T follicular helper cell (primary cell): Measurements from ENCODE around the gene RIN2.

Experiments used
- DNase-seq: peaks from one replicate; pipeline ENCODE4 v3.0.0-alpha.2; 2020; ENCODE audit warnings: low read depth

RIN2 gene

DNA sequence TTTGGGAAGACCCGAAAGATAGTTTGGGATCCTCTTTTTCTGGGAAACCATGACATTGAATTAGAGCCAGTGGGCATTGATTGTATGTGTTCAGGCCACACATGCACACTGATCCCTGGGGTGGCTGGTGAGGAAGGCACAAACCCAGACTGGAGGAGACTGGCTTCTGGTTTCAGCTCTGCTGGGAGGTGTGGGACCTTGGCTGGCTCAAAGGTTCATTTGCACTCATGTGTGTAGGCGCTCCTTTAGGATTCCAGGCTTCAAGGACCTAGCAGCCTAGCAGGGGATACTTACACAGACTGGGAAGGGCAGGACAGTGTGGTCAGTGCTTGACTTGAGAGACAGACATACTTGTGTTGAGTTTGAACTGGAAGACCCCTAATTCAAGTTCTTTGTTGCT lies 7.2 kb downstream of the RIN2 start:
- no peak for DNase-seq

DNA sequence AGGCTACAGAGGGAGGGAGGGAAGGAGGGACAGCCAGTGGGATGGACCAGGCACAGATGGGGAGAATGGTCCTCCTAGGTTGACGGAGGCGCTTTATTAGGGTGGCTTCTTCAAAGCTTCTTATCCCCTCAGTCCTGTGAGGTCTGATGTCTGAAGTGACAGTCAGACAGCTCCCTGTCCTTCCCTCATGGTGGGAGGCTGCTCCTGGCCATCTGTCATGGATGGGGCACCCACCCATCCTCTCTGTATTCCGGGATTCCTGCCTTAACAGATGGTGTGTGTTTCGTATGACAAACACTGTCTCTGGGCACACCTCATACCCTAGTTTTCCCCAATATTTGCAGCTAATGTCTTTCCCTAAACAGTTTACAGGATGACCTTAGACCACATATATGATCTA lies 7.9 kb downstream of the RIN2 start:
- no peak for DNase-seq

DNA sequence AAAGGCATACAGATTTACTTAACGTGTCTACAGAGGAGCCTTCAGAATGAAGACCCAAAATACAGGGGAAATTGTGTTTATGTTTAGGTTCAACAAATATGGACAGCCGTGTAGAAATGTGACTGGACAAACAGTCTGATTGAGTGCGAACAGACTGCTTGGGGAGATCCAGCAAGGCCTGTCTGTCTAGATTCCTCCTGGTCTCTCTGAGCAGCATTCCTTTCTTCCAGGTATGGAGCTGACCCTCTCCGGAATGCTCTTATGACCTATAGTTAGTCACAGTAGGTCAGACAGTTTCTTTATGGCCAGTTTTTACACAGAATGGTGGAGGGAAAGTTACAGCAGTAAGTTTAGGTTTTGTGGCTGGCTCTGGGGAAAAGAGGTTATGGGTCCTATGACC lies 9.0 kb downstream of the RIN2 start:
- no peak for DNase-seq

DNA sequence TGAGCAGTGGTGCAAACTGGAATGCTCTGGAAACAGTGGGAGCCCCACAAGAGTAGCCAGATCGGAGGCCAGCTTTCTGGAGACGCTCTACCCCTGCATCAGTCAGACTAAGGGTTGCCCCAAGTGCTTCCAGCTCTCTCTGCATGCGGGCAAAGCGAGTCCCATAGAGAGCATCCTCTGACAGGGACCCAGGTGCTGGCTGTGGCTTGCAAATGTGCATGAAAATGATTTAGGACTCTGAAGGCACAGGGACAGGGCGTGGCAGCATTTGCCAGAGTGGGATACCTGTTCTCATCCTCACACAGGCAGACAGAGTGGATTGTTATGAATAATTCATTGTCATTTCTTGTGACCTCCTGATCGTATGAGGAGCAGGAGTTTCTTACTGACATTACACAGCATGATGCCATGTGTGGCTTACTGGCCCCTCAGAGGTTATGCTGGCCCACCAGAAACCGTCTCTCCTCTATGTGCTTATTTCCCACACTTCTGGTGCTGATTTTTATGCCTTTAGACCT lies 10.3 kb downstream of the RIN2 start:
- no peak for DNase-seq

DNA sequence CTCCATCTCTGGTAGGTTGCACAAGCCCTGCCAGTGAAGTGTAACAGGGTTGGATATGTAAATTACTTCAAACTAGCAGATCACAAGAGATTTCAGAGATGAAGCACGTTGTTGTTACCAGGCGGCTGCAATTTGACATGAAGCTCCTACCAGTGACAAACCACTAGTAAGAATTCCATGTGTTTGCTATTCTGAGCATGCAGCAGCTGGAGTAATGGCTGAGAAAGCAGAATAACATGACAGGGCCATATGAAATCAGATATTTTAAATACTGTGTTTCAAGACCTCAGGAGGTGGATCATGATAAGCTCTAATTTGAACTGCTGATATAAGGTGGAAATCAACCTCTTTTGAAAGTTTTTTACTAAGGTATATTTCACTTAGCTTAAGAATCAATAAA lies 11.4 kb downstream of the RIN2 start:
- no peak for DNase-seq

DNA sequence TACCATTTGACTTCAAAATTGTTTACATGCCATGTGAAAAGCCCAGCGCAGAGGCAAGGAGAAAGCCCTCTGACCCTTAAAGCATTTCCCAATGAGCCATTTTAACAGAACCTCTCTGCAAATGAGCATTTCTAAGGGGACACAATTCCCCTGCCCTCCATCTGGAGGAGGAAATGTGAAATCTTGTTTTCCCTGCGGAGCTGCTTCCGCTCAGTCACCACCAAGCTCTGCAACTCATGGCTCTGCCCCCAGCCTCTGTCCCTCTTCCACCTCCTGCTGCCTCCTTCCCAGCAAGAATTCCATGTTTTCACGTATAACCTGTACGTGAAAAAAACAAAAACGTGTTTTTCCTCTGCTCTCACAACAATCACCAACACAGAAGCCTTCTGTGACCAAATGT lies 12.3 kb downstream of the RIN2 start:
- DNase-seq, result no peak

DNA sequence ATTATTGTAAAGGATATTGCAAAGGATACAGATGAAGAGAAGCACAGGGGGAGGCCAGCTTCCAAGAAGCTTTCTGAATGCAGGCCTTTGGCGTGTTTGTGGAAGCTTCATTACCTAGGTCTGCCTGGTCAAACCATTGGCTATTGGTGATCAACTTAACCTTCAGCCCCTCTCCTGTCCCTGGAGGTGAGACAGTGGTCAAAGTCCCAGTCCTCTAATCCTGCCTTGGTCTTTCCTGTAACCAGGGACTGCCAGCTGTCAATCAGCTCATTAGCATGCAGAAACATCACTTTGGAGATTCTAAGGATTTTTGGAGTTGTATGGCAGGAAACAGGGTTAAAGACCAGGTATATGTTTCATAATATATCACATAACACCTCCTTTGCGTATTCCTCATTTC lies 13.0 kb downstream of the RIN2 start:
- no peak for DNase-seq

DNA sequence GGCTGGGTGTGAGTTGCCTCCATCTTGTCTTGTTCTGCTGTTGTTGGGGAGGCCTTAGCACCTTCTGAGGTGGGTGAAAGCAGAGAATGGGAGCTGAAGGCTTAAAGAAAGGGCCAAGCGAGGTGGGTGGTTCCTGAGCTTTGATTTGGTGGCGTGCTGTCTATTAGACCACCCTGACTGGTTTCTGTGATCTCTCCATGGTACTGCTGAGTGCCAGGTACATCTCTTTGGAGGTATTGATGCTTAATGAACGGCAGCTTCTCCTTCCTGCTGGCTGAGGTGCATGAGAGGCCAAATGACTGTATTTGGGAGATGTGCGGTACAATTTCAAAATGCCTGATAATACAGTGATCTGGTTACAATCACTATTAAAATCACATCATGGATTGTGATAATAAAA lies 15.4 kb downstream of the RIN2 start:
- no peak for DNase-seq

DNA sequence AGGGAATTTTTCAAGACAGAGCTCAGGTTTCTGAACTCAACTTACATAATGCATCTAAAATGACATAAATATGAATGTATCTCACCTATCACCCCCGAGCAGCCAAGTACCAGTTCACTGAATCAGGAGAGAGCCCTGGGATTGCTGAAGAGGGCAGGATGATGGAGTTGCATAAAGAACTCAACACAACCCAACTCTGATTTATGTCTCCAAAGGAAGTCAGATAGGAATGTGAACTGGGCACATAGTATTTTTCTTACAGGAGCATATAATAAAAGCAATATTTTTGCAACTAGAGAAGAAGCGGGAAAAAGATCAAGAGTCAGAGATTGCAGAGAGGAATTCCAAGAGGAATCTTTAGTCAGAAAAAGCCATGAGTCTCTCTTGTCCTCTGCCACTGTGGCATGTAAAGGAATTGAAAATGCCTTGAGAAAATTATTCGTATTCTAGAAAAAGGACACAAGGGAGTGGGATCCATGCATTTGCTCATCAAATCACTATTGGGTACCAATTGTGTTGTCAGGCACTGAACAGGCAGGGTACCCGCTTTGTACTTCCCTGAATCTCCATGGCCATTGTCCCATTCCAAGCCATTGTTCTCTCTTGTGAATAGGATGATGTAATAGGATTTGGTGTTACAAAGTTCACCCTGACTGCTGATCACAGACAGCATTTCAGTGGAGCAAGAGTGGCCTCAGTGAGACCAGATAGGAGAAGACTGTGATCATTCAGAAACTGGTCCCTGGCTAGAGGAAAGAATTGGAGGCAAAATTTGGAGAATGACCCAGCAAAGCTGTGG lies 16.3 kb downstream of the RIN2 start:
- DNase-seq, result no peak

DNA sequence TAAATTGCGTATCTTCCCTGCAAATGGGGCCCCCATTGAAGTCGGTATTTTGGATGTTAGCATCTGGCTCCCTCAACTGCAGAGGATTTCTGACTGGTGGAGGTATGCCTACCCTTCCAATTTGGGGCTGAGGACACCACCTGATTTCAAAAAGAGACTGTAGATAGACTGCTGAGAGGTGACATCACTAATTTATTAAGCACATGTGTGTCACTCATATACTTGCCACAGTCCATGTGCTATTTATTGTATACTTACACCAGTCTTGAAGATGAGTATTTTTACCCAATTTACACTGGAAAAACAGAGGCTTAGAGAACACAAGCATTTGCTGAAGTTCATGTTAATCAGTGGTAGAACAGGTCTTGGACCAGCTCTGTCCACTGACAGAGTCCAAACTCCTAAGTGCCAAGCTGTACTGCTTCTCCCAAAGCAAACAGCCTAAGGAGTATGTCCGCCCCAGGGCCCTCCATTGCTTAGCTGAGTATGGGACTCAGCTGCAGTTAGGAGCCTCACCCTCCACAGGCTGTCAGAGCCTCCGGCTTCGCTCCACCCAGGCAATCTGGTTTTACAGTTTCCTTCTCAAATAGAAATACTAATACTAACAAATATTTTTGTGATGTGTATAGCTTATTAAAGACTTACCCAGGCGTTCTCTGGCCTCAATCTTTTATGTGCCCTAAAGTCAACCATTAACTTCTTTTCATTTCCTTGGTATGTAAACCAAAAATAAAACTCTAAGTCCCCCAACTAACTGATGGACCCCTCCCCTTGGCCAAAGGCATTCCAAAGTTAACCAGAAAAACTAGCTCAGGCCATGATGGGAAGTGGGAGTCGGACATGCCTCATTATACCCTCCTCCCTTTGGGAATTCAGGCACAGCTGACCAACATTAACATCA lies 17.5 kb downstream of the RIN2 start:
- DNase-seq, result no peak

DNA sequence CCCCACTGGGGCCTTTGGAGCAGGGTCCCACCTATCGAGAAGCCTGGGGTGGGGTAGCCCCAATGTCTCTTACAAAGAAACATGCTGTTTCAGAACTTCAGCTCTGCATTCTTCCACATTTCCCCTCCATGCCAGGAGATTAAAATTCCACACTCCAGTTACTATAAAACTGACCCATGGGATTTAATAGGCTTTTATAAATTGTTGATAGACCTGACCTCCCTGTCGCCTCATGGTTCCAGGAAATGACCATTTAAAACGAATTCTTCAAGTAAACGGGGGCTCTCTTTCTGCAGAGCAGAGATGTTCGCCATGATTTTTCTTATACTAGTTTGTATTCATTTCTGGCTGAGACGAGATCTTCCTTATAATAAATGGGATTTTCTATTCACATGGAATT lies 19.3 kb downstream of the RIN2 start:
- DNase-seq, result no peak

DNA sequence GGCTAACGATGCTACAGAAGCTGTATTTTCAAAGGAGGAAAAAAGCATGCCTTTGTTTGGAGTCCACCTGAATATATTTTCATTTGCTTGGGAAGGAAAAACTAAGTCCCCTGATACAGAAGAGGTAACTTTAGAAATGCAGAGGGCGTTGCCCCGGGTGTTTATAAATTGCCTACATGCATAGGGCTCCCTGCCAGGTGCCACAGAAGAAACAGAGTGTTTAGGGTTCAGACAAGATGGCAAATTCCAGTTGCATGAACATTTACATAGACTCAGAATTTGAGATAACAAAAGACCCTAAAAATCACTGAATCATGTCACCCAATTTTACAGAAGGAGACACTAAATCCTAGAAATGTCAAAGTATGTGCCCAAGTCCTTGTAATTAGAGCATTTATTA lies 19.9 kb downstream of the RIN2 start:
- no peak for DNase-seq

DNA sequence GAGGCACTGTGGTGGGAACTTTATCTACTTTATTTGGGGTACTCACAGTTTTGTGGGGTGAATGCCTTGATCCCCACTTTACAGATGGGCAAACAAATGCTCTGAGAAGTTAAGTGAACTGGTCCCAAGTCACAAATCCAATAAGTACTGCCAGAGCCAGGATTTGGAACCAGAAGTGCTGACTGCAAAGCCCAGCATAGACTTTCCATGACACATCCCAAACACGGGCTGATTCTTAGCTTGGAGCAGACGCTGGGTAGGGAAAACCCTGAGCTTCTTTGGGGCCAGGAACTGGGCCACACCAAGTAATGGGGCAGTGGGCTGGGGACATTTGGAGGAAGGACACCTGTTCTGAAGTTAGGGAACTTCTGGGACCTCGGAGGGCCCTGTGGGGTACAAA lies 20.3 kb downstream of the RIN2 start:
- no peak for DNase-seq

DNA sequence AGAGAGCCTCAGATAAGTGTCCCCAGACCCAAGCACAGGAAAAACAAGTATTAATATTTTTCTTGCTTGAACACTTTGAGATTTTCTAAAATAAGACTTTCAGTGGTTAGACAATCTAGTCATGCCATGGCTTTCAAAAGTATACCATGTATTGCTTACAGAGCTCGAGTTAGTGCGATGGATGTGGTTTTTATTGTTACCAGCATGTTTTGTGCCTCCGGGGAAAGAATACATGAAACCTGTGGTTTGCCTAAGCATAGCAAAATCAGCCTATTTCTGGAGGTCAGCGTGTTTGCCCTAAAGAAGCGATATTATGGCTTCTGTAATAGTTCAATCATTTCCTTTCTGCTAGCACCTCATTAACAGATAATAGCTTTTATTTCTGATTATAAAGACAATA lies 21.6 kb downstream of the RIN2 start:
- no peak for DNase-seq

DNA sequence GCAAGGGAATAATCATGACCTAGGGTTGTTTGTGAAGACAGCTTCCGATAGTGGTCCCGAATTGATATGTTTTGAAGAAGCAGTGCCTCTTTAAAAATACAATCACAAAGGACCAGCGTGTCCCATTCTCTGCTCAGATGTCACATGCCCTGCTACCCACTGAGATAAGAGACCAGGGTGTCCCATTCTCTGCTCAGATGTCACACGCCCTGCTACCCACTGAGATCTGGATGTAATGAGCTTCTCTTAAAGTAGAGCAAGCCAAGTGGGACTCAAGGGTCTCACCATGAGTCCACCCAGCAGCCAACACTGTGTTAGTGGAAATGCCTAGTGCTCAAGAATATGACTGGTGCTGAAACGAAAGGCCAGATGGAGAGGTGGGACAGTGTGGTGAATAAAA lies 22.2 kb downstream of the RIN2 start:
- no peak for DNase-seq

DNA sequence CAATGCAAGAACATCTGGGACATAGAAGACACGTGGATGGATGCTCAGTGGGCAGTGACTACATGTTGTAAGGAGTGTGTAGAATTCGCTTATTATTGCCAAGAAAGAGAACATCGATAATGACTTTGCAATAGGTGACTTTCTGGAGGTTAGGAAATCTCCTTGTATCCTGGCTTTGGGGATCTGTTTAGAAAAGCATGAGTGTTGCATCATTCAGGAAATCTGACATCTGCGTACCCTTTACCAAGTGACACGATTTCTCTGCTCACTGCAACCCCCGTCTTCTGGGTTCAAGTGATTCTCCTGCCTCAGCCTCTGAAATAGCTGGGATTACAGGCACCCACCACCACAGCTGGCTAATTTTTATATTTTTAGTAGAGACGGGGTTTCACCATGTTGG lies 23.2 kb downstream of the RIN2 start:
- DNase-seq, result no peak

DNA sequence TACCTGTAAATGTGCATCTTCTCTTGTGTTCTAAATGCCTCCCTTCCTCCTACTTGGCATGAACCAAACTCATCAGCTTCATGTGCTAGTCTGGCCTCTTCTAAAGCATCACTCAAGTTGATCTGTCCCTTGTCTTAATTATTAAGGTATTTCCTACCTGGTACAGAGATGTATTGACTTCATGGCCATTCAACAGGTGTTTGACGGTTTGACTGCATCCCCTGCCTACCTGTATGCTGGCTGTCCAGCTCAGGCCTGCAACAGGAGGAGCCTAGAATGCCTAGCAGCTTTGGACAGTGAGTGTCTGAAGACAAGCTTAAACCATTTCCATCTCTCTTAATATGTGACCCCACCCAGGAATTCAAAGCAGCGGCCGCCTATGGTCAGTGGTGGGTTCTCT lies 24.6 kb downstream of the RIN2 start:
- no peak for DNase-seq

DNA sequence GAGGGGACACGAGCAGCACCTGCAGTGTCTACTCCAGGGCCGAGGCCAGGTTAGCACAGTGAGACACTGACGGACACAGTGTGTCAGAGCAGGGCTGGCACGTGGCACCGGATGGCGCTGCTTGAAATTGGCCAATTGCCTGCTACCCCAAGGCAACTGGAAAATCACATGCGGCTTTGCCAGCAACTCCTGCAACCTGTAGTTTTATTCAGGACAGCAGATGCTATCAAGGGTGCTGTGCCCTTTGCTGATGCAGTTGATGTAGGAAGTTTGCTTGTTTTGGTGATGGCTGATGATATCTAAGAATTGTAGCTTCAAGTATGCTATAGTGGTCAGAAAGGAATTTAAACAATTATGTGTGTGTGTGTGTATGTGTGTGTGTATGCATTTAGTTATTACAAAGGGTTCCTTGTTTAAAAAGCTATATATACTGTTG lies 25.9 kb downstream of the RIN2 start:
- DNase-seq, result no peak

DNA sequence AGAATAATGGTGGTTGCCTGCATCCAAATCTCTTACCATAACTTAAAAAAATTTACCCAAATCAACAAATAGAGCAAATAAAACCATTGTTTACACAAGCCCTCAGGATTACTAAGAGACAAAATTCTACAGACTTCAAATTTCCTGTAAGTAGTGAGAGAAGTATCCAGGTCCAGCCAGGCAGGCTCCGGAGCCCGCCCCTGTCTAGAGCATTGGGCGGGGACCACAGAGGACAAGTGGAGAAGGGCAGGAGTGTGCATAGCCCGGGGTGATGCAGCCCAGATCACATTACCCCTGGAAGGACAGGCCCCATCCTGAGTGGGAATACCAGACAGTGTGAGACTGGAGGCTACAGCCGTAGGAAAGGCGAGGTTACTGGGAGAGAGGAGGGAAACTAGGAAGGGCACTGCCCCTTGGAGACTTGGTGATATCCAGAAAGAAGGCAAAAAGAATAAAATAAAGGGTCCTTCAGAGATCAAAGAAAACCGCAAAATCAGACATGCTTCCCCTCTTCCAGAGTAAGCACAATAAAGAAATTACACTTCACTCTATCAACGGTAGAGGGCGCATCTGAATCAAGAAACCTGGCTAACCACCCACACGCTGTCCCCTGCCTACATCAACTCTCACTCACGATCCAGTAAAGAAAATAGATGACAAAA lies 26.6 kb downstream of the RIN2 start:
- no peak for DNase-seq

DNA sequence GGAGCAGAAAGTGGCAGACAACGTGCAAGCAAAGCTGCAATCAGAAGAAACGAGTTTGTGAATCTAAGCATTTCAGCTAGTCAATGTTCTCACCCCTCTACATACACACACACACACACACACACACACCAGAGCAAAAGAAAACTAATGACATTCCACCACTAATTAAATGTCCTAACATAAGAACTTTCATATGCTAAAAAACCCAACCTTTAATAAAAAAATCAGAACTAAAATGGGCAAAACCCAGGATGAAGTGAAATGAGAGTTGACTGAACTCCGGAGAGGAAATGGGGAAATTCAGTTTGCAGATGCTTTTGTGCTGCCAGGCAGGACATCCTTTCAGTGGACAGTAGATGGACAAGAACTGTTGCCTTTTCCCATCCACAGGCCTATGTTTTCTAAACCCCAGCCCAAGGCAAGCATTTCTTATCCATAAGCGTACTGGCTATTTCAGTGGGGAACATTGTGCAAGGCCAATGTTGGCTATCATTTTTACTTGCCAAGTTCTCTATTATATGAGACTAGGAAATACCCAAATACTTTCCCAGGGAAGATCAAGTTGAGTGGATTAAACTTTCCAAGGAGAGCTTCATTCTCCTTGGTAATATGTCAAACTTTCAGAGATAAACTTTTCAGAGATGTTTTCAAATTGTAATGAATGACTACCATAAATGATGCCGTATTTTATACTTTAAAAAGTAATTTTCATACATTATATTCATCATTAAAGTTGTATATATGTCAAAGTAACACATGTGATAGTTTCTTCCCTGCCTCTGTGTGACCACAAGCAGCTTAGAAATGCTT lies 27.3 kb downstream of the RIN2 start:
- no peak for DNase-seq

DNA sequence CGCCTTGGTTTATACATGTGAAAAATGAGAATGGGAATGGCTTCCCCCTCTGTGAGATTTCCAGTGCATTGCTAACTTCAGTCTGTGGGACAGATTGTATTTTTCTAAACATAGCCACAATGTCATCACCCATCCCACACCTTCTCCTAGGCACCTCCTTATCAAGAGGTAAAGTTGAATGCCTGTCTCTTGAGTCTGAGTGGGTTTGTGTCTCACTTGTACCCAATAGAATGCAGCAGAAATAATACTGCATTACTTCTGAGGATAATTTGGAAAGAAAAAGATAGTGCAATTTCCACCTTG lies 27.9 kb downstream of the RIN2 start:
- DNase-seq, result no peak

DNA sequence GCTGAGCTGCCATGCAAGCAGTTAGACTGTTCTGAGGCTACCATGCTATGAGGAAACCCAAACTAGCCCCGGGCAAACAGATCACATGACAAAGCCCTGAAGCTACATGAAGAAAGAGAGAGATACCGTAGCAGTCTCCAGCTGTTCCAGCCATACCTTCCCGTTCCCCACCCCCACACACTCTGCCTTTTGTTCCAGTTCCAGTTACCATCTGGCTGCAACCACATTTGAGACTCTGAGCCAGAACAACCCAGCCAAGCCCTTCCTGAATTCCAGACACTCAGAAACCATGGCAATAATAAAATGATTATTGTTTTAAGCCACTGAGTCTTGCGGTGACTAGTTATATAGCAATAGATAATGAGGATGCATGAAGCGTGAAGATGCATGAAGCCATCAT lies 28.3 kb downstream of the RIN2 start:
- no peak for DNase-seq
